ENCODE results near the gene KAT7. TPM values are rescaled to one million over a fixed set of nuclear protein-coding genes. Genes with fewer than 3 reads are reported as not detected.
A peak's percentile ranks its signal among the peaks of the same experiment; 100 is the strongest.

Gene KAT7
- total RNA-seq, 1 donor from 2014 or later = 65.7 TPM

DNA sequence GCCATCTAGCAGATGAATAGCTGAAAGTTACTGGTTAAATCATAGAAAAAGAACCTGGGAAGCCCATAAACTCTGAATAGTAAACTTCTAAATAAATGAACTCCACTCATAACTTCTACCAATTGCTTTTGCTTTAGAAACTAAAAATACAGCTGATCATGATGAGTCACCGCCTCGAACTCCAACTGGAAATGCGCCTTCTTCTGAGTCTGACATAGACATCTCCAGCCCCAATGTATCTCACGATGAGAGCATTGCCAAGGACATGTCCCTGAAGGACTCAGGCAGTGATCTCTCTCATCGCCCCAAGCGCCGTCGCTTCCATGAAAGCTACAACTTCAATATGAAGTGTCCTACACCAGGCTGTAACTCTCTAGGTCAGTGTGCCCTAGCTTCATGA, 9.7 kb downstream of the KAT7 start:
- Mint-ChIP-seq H3K4me3 (ENCODE audit: unreplicated experiment) (no peak overlapping the region), H3K9me3 (ENCODE audit: unreplicated experiment) (no peaks in the 10 kb centered on the region), H3K36me3 (ENCODE audit: unreplicated experiment) (no peaks in the 10 kb centered on the region), H3K27ac (ENCODE audit: unreplicated experiment) (no peak overlapping the region), H3K27me3 (ENCODE audit: unreplicated experiment) (no peaks in the 10 kb centered on the region), H3K4me1 (ENCODE audit: low read depth, unreplicated experiment) (no peaks in the 10 kb centered on the region)
- no peak for DNase-seq
- TF ChIP-seq, protein P1, sequence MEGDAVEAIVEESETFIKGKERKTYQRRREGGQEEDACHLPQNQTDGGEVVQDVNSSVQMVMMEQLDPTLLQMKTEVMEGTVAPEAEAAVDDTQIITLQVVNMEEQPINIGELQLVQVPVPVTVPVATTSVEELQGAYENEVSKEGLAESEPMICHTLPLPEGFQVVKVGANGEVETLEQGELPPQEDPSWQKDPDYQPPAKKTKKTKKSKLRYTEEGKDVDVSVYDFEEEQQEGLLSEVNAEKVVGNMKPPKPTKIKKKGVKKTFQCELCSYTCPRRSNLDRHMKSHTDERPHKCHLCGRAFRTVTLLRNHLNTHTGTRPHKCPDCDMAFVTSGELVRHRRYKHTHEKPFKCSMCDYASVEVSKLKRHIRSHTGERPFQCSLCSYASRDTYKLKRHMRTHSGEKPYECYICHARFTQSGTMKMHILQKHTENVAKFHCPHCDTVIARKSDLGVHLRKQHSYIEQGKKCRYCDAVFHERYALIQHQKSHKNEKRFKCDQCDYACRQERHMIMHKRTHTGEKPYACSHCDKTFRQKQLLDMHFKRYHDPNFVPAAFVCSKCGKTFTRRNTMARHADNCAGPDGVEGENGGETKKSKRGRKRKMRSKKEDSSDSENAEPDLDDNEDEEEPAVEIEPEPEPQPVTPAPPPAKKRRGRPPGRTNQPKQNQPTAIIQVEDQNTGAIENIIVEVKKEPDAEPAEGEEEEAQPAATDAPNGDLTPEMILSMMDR (IDR thresholded peaks at IDR 0.05; ENCODE audit: partially characterized antibody, unreplicated experiment) = no peak

DNA sequence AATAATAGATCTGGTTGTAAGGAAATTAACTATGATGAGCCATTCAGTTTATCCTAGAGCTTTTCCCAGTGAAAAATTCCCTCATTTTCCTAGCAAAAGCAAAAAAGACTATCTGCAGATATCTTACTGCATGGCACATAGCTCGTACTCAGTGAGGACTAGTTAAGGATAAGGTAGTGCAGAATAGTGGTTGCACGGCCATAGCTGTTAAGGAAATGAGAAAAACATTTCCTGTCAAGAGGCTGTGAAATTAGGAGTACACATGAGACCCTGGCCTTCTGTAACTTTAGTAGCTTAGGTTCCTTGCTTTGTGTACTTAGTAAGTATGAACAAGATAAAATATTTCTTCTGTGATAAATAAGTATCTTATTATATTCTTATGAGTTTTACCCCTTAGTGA, 10.3 kb downstream of the KAT7 start:
- no peak for DNase-seq
- H3K36me3 Mint-ChIP-seq (ENCODE audit: unreplicated experiment) = no peaks in the 10 kb centered on the region
- H3K9me3 Mint-ChIP-seq (ENCODE audit: unreplicated experiment) = no peaks in the 10 kb centered on the region
- H3K4me3 Mint-ChIP-seq (ENCODE audit: unreplicated experiment) = no peak overlapping the region
- TF ChIP-seq, protein P1 (IDR thresholded peaks at IDR 0.05; ENCODE audit: partially characterized antibody, unreplicated experiment) = no peak
- no peaks in the 10 kb centered on the region for H3K27me3 Mint-ChIP-seq (ENCODE audit: unreplicated experiment)
- no peaks in the 10 kb centered on the region for H3K4me1 Mint-ChIP-seq (ENCODE audit: low read depth, unreplicated experiment)
- no peak overlapping the region for H3K27ac Mint-ChIP-seq (ENCODE audit: unreplicated experiment)

DNA sequence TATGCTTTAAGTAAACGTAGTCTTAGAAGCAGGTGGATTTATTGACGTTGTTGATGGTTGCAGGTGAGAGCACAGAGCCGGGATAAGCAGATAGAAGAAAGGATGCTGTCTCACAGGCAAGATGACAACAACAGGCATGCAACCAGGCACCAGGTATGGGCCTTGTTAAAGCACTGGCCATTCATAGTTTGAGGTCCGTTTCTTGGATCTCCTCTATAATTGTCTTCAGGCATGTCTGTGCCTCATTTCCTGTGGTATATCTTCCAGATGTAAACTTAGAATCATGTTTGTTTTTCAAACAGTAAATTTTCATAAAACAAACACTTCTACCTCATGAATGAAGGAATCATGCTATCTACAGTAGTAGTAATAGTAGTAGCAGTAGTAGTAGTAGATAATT, 20.6 kb downstream of the KAT7 start:
- H3K9me3 Mint-ChIP-seq (ENCODE audit: unreplicated experiment) = no peaks in the 10 kb centered on the region
- no peak overlapping the region for H3K4me3 Mint-ChIP-seq (ENCODE audit: unreplicated experiment)
- TF ChIP-seq, protein P1 (IDR thresholded peaks at IDR 0.05; ENCODE audit: partially characterized antibody, unreplicated experiment) = no peak
- H3K27me3 Mint-ChIP-seq (ENCODE audit: unreplicated experiment) = no peaks in the 10 kb centered on the region
- no peak for DNase-seq
- H3K36me3 Mint-ChIP-seq (ENCODE audit: unreplicated experiment) = no peaks in the 10 kb centered on the region
- H3K4me1 Mint-ChIP-seq (ENCODE audit: low read depth, unreplicated experiment) = peaks cover 4% of the 10 kb centered on the region
- no peak overlapping the region for H3K27ac Mint-ChIP-seq (ENCODE audit: unreplicated experiment)

DNA sequence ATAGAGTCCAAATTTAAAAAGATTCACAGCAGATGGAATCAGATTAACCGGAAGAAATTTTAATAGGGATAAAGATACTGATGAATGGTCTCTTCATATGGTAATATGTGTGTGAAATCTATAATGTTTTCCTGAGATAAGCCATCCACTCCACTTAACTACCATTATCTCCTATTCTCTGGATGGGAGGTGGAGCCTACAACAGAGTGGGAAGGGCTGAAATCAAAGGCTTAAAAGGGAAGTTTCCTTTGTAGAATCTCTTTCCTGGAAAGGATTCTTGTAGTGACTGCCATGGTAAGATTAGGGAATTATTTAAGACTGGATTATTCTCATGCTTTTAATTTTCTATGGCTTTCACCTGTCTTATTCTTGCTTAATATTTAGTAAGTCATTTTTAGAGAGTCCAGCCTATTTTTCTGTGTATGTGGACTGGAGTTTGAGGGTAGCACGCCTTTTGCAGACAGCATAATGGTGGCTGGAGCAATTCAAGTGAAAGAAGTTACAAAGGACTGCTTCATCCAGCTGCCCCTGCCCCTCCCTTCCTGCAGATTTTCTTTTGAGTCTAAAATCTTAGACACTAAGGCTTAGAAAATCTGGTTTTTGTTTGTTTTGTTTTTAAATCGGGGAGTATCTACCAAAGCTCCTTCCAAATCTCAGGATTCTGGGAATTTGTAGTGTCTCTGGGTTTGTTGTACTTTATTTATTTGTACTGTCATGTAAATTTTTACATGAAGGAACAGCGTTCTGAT, 26.5 kb downstream of the KAT7 start:
- no peak for DNase-seq
- TF ChIP-seq, protein P1 (IDR thresholded peaks at IDR 0.05; ENCODE audit: partially characterized antibody, unreplicated experiment) = no peak
- peak overlapping the region; percentile 55 for H3K27ac Mint-ChIP-seq (ENCODE audit: unreplicated experiment)
- H3K4me3 Mint-ChIP-seq (ENCODE audit: unreplicated experiment) = no peak overlapping the region
- no peaks in the 10 kb centered on the region for H3K9me3 Mint-ChIP-seq (ENCODE audit: unreplicated experiment)
- peaks cover 2% of the 10 kb centered on the region for H3K27me3 Mint-ChIP-seq (ENCODE audit: unreplicated experiment)
- H3K4me1 Mint-ChIP-seq (ENCODE audit: low read depth, unreplicated experiment) = peaks cover 9% of the 10 kb centered on the region
- no peaks in the 10 kb centered on the region for H3K36me3 Mint-ChIP-seq (ENCODE audit: unreplicated experiment)

DNA sequence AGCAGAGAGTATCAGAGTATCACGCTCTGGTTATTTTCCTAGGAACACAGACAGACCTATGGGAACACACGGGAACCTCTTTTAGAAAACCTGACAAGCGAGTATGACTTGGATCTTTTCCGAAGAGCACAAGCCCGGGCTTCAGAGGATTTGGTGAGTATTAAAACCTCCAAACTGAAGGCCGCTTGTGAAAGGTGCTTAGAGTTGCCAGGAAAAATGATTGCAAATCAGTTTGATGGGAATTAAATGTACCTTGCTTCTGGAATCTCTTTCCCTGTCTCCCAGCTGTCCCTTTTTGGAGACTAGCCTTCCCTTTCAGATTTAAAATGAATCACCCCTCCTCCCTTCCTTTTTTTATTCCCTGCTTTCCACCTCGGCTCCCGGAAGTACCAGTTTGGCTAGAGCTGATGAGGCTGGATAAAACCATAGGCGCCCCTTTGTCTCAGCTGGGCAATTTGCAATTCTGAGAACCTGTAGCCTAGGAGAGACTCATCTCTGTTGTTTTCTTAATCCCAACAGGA, 27.3 kb downstream of the KAT7 start:
- Mint-ChIP-seq H3K27me3 (ENCODE audit: unreplicated experiment) (peaks cover 2% of the 10 kb centered on the region), H3K36me3 (ENCODE audit: unreplicated experiment) (no peaks in the 10 kb centered on the region), H3K9me3 (ENCODE audit: unreplicated experiment) (no peaks in the 10 kb centered on the region), H3K27ac (ENCODE audit: unreplicated experiment) (peak overlapping the region; percentile 48), H3K4me1 (ENCODE audit: low read depth, unreplicated experiment) (peaks cover 9% of the 10 kb centered on the region), H3K4me3 (ENCODE audit: unreplicated experiment) (peak overlapping the region; percentile 36)
- DNase-seq = no peak
- TF ChIP-seq, protein P1 (IDR thresholded peaks at IDR 0.05; ENCODE audit: partially characterized antibody, unreplicated experiment) = no peak
